Mesothelial cell of epicardium (in vitro differentiated cells): ENCODE results near the gene SCAMP2. TPM values are rescaled to one million over a fixed set of nuclear protein-coding genes. Genes with fewer than 3 reads are reported as not detected.

Source experiments
- DNase-seq, 2 experiments: peaks; one replicate each; pipeline ENCODE4 v3.0.0; 2021; ENCODE audit warnings: low spot score in 2 of 2; ENCODE audit not compliant: unreplicated experiment in 2 of 2
- H3K27ac Mint-ChIP-seq: 2 replicates; pipeline ENCODE4 v1.8.0; 2021; ENCODE audit warnings: mixed read lengths
- H3K27me3 Mint-ChIP-seq: 2 replicates; pipeline ENCODE4 v1.8.0; 2021; ENCODE audit warnings: low read depth, mixed read lengths
- H3K36me3 Mint-ChIP-seq: 2 replicates; pipeline ENCODE4 v1.8.0; 2021; ENCODE audit warnings: mixed read lengths
- H3K4me1 Mint-ChIP-seq: 2 replicates; pipeline ENCODE4 v1.8.0; 2021; ENCODE audit warnings: mixed read lengths
- H3K4me3 Mint-ChIP-seq: 2 replicates; pipeline ENCODE4 v1.8.0; 2021; ENCODE audit warnings: mild to moderate bottlenecking, moderate library complexity, mixed read lengths
- H3K9me3 Mint-ChIP-seq: 2 replicates; pipeline ENCODE4 v1.8.0; 2021; ENCODE audit warnings: mixed read lengths
- total RNA-seq: library from RNA; stranded (reverse); gene quantifications from 3 replicates; pipeline ENCODE4 v1.2.1, GENCODE V29; 2021
- TF ChIP-seq, protein P1 (sequence below): fragments of 200-600 bp; sonication (generic); IDR thresholded peaks from one replicate; pipeline ENCODE4 v1.5.0; 2021; ENCODE audit warnings: antibody characterized with exemption; ENCODE audit not compliant: unreplicated experiment

Gene SCAMP2
- total RNA-seq, 1 donor from 2014 or later, result 45.6 TPM

DNA sequence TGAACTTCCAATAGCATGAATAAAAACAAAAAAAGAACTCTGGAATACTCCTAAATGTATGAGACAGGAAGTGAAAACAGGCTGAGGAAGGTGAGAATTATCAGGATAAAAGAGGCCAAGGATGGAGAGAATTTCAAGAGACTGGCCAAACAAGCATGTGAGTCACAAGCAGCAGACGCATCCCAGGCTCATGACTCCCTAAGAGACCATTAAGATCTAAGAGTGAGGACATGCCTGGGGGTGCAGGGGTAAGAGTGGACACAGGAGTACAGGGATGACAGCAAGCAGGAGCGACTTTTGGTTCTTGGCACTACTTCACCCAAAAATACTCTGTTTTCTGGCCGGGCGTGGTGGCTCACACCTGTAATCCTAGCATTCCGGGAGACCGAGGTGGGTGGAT is 7.1 kb downstream of the SCAMP2 start:
- peaks cover 4% of the 10 kb centered on the region for H3K9me3 Mint-ChIP-seq
- H3K27ac Mint-ChIP-seq, result no peak overlapping the region
- TF ChIP-seq, protein P1, sequence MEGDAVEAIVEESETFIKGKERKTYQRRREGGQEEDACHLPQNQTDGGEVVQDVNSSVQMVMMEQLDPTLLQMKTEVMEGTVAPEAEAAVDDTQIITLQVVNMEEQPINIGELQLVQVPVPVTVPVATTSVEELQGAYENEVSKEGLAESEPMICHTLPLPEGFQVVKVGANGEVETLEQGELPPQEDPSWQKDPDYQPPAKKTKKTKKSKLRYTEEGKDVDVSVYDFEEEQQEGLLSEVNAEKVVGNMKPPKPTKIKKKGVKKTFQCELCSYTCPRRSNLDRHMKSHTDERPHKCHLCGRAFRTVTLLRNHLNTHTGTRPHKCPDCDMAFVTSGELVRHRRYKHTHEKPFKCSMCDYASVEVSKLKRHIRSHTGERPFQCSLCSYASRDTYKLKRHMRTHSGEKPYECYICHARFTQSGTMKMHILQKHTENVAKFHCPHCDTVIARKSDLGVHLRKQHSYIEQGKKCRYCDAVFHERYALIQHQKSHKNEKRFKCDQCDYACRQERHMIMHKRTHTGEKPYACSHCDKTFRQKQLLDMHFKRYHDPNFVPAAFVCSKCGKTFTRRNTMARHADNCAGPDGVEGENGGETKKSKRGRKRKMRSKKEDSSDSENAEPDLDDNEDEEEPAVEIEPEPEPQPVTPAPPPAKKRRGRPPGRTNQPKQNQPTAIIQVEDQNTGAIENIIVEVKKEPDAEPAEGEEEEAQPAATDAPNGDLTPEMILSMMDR, result no peak
- no peak for DNase-seq
- peaks cover 23% of the 10 kb centered on the region for H3K36me3 Mint-ChIP-seq
- H3K4me3 Mint-ChIP-seq, result no peak overlapping the region
- no peaks in the 10 kb centered on the region for H3K27me3 Mint-ChIP-seq
- H3K4me1 Mint-ChIP-seq, result peaks cover 29% of the 10 kb centered on the region

DNA sequence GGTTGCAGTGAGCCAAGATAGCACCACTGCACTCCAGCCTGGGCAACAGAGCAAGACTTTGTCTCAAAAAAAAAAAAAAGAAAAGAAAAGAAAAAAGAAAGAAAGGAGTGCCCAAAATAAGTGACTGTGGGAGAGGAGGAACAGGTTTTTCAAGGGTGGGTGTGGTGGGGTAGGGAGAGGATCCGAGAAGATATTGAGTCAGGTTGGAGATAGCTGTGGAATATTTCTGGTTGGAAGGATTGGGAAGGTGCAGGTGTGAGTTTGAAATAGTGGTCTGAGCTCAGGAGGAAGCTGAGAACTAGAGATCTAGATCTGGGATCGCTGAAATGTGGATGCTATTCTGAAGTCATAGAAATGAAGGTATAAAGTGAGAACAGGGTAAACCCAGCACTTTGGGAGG is 7.8 kb downstream of the SCAMP2 start:
- H3K27me3 Mint-ChIP-seq, result no peaks in the 10 kb centered on the region
- TF ChIP-seq, protein P1, result no peak
- H3K27ac Mint-ChIP-seq, result no peak overlapping the region
- peaks cover 4% of the 10 kb centered on the region for H3K9me3 Mint-ChIP-seq
- H3K4me1 Mint-ChIP-seq, result peaks cover 22% of the 10 kb centered on the region
- no peak for DNase-seq
- H3K4me3 Mint-ChIP-seq, result no peak overlapping the region
- H3K36me3 Mint-ChIP-seq, result peaks cover 23% of the 10 kb centered on the region

GRCh38 chr15:74864296-74864695 is 8.9 kb downstream of the SCAMP2 start:
- H3K27ac Mint-ChIP-seq, result no peak overlapping the region
- DNase-seq, result no peak
- TF ChIP-seq, protein P1, result no peak
- H3K9me3 Mint-ChIP-seq, result peaks cover 4% of the 10 kb centered on the region
- H3K4me3 Mint-ChIP-seq, result no peak overlapping the region
- peaks cover 23% of the 10 kb centered on the region for H3K36me3 Mint-ChIP-seq
- H3K4me1 Mint-ChIP-seq, result peaks cover 11% of the 10 kb centered on the region
- no peaks in the 10 kb centered on the region for H3K27me3 Mint-ChIP-seq

DNA sequence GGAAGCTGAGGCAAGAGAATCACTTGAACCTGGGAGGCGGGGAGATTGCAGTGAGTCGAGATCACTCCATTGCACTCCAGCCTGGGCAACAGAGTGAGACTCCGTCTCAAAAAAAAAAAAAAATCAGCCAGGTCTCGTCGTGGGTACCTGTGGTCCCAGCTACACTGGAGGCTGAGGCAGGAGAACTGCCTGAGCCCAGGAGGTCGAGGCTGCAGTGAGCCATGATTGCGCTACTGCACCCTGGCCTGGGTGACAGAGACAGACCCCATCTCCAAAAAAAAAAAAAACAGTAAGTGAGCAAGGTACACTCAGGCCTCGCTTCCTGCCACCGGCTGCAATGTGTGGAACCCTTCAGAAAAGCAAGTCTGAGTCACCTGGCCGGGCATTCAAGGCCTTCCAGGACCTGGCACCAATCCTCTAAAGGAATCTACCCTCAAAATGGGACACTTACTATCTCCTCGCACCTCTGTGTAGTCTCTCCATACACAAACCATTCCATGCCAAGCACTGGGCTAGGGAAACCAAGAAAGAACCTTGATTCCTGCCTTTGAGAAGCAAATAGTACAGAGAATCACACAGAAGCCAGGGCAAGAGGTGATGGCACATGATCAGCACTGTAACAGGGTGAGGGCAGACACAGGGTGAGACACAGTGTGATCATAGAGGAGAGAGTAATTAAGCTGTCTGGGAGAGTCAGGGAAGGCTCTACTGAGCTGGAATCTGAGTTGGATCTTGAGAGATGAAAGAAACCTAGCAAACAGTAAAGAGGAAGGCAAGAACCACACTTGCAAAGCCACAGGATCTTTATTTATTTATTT is 9.7 kb downstream of the SCAMP2 start:
- no peak overlapping the region for H3K27ac Mint-ChIP-seq
- TF ChIP-seq, protein P1, result no peak
- no peak overlapping the region for H3K4me3 Mint-ChIP-seq
- H3K9me3 Mint-ChIP-seq, result peaks cover 4% of the 10 kb centered on the region
- peaks cover 10% of the 10 kb centered on the region for H3K4me1 Mint-ChIP-seq
- H3K27me3 Mint-ChIP-seq, result no peaks in the 10 kb centered on the region
- DNase-seq, result no peak
- peaks cover 26% of the 10 kb centered on the region for H3K36me3 Mint-ChIP-seq

DNA sequence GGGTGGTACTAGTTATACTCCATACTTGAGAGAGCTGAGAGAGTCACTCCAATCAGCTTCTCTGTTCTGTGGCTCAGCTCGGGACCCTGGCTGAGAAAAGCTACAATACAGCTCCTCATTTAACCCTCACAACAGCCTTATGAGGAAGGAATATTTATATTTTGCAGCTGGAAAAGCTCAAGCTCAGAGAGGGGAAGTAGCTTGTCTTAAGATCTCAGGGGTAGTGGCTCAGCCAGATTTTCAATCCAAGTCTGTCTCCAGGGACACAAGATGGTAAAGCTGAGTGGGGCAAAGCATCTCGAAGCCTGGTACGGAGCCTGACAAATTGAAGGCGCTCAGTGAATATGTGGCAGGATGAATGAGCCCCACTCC is 14.8 kb downstream of the SCAMP2 start:
- DNase-seq, result no peak
- Mint-ChIP-seq H3K27me3 (no peaks in the 10 kb centered on the region), H3K4me1 (peaks cover 3% of the 10 kb centered on the region), H3K36me3 (peaks cover 2% of the 10 kb centered on the region), H3K27ac (no peak overlapping the region), H3K9me3 (no peaks in the 10 kb centered on the region), H3K4me3 (no peak overlapping the region)
- TF ChIP-seq, protein P1, result no peak
